Duodenal mucosa (tissue), 2 donors: ENCODE results near the gene OR2T8.

Source experiments
- H3K27ac ChIP-seq: one replicate; pipeline ENCODE4 v1.7.0; 2013; ENCODE audit warnings: low read depth, low read length
- H3K27me3 ChIP-seq, 2 donors: one replicate each; pipeline ENCODE4 v1.7.0; 2013; ENCODE audit warnings: low read length in 2 of 2, control low read depth in 1 of 2; ENCODE audit not compliant: insufficient read depth in 2 of 2, control insufficient read depth in 1 of 2
- H3K36me3 ChIP-seq, 2 donors: one replicate each; pipeline ENCODE4 v1.7.0; 2013; ENCODE audit warnings: low read length in 2 of 2, control low read depth in 1 of 2; ENCODE audit not compliant: insufficient read depth in 2 of 2, control insufficient read depth in 1 of 2
- H3K4me1 ChIP-seq, 2 donors: one replicate each; pipeline ENCODE4 v1.7.0; 2013; ENCODE audit warnings: low read length in 2 of 2, control low read depth in 1 of 2; ENCODE audit not compliant: insufficient read depth in 2 of 2, control insufficient read depth in 1 of 2
- H3K4me3 ChIP-seq, 2 donors: one replicate each; pipeline ENCODE4 v1.7.0; 2013; ENCODE audit warnings: low read length in 2 of 2, low read depth in 1 of 2
- H3K9ac ChIP-seq, 2 donors: one replicate each; pipeline ENCODE4 v1.7.0; 2013; ENCODE audit warnings: low read length in 2 of 2, low read depth in 1 of 2
- H3K9me3 ChIP-seq, 2 donors: one replicate each; pipeline ENCODE4 v1.7.0; 2013; ENCODE audit warnings: low read length in 2 of 2, control low read depth in 1 of 2; ENCODE audit not compliant: control insufficient read depth in 1 of 2

OR2T8 gene

GRCh38 chr1:247919952-247920351, at the start of gene OR2T8:
OR2T8 (plus strand) TSS chr1:247920252; CDS start chr1:247921018, 766 bp downstream.
- Histone ChIP-seq H3K9me3 (peaks cover 0 to 3% of the 10 kb centered on the region in 2 donors), H3K4me1 (no peaks in the 10 kb centered on the region)

GRCh38 chr1:247883346-247883745, 36.7 kb upstream of the OR2T8 start:
- Histone ChIP-seq H3K9me3 (peaks cover 0 to 18% of the 10 kb centered on the region in 2 donors), H3K4me1 (no peaks in the 10 kb centered on the region), H3K36me3 (no peaks in the 10 kb centered on the region), H3K9ac (no peak overlapping the region), H3K27me3 (no peaks in the 10 kb centered on the region), H3K27ac (no peak overlapping the region), H3K4me3 (no peak overlapping the region)

More at GRCh38 chr1:247919952-247920351, at the start of gene OR2T8:
- Histone ChIP-seq H3K27ac (no peak within 1 kb of the TSS), H3K9ac (no peak within 1 kb of the TSS), H3K4me3 (no peak within 1 kb of the TSS), H3K27me3 (no peaks in the 10 kb centered on the region), H3K36me3 (no peaks in the 10 kb centered on the region)

GRCh38 chr1:247884797-247885413, 35.1 kb upstream of the OR2T8 start:
- no peak overlapping the region for H3K9ac ChIP-seq
- H3K27ac ChIP-seq = no peak overlapping the region
- peaks cover 0 to 15% of the 10 kb centered on the region in 2 donors for H3K9me3 ChIP-seq
- no peak overlapping the region for H3K4me3 ChIP-seq
- no peaks in the 10 kb centered on the region for H3K36me3 ChIP-seq
- no peaks in the 10 kb centered on the region for H3K4me1 ChIP-seq
- no peaks in the 10 kb centered on the region for H3K27me3 ChIP-seq

- H3K4me3 ChIP-seq = no peak within 1 kb of the TSS
- H3K4me1 ChIP-seq = no peaks in the 10 kb centered on the region
- peaks cover 6 to 16% of the 10 kb centered on the region in 2 donors for H3K9me3 ChIP-seq
- H3K36me3 ChIP-seq = no peaks in the 10 kb centered on the region
- H3K27me3 ChIP-seq = no peaks in the 10 kb centered on the region
- H3K27ac ChIP-seq = no peak within 1 kb of the TSS
- H3K9ac ChIP-seq = no peak within 1 kb of the TSS
Measured at GRCh38 chr1:247895163-247895637, 24.9 kb upstream of the OR2T8 start, which contains the start of gene OR2W3. OR2W3 (plus strand) TSS chr1:247895587; CDS start chr1:247895587, 0 bp downstream.

GRCh38 chr1:247895976-247896375, 24.1 kb upstream of the OR2T8 start:
- Histone ChIP-seq H3K27me3 (no peaks in the 10 kb centered on the region), H3K27ac (no peak overlapping the region), H3K4me3 (no peak overlapping the region)

GRCh38 chr1:247904122-247904521, 15.9 kb upstream of the OR2T8 start:
- H3K9ac ChIP-seq = no peak overlapping the region
- no peak overlapping the region for H3K27ac ChIP-seq
- H3K36me3 ChIP-seq = no peaks in the 10 kb centered on the region
- H3K4me1 ChIP-seq = no peaks in the 10 kb centered on the region
- no peak overlapping the region for H3K4me3 ChIP-seq
- no peaks in the 10 kb centered on the region for H3K27me3 ChIP-seq
- H3K9me3 ChIP-seq = peaks cover under 1 to 3% of the 10 kb centered on the region in 2 donors

More at GRCh38 chr1:247895976-247896375, 24.1 kb upstream of the OR2T8 start:
- Histone ChIP-seq H3K9ac (no peak overlapping the region), H3K9me3 (peaks cover 6 to 16% of the 10 kb centered on the region in 2 donors), H3K4me1 (no peaks in the 10 kb centered on the region), H3K36me3 (no peaks in the 10 kb centered on the region)

GRCh38 chr1:247905181-247905580, 14.9 kb upstream of the OR2T8 start:
- Histone ChIP-seq H3K4me3 (no peak overlapping the region), H3K9ac (no peak overlapping the region)

GRCh38 chr1:247905910-247906503, 14.0 kb upstream of the OR2T8 start:
- Histone ChIP-seq H3K27me3 (no peaks in the 10 kb centered on the region), H3K36me3 (no peaks in the 10 kb centered on the region), H3K4me1 (no peaks in the 10 kb centered on the region), H3K9me3 (peaks cover 0 to 3% of the 10 kb centered on the region in 2 donors), H3K27ac (no peak overlapping the region), H3K4me3 (peak overlapping the region in 1 of 2 donors; percentile 50), H3K9ac (no peak overlapping the region)

More at GRCh38 chr1:247905181-247905580, 14.9 kb upstream of the OR2T8 start:
- Histone ChIP-seq H3K4me1 (no peaks in the 10 kb centered on the region), H3K27ac (no peak overlapping the region), H3K36me3 (no peaks in the 10 kb centered on the region), H3K27me3 (no peaks in the 10 kb centered on the region), H3K9me3 (peaks cover 0 to 3% of the 10 kb centered on the region in 2 donors)

- no peaks in the 10 kb centered on the region for H3K4me1 ChIP-seq
- H3K9me3 ChIP-seq = peaks cover 0 to 3% of the 10 kb centered on the region in 2 donors
- H3K9ac ChIP-seq = no peak overlapping the region
- H3K27ac ChIP-seq = no peak overlapping the region
- H3K4me3 ChIP-seq = peak overlapping the region in 1 of 2 donors; percentile 50
- no peaks in the 10 kb centered on the region for H3K36me3 ChIP-seq
- H3K27me3 ChIP-seq = no peaks in the 10 kb centered on the region
Measured at GRCh38 chr1:247906504-247907047, 13.5 kb upstream of the OR2T8 start.

GRCh38 chr1:247908766-247909165, 11.3 kb upstream of the OR2T8 start:
- H3K27ac ChIP-seq = no peak overlapping the region
- H3K9me3 ChIP-seq = peaks cover 0 to 10% of the 10 kb centered on the region in 2 donors
- H3K4me1 ChIP-seq = no peaks in the 10 kb centered on the region
- H3K27me3 ChIP-seq = no peaks in the 10 kb centered on the region
- H3K4me3 ChIP-seq = no peak overlapping the region
- no peak overlapping the region for H3K9ac ChIP-seq
- H3K36me3 ChIP-seq = no peaks in the 10 kb centered on the region
